Neural progenitor cell (in vitro differentiated cells): Measurements from ENCODE around the gene SPRING1. TPM values are rescaled to one million over a fixed set of nuclear protein-coding genes. Genes with fewer than 3 reads are reported as not detected.
A peak's percentile ranks its signal among the peaks of the same experiment; 100 is the strongest.

Experiments used
- DNase-seq: peaks from one replicate; pipeline ENCODE4 v3.0.0-alpha.2; 2016; ENCODE audit warnings: low spot score
- H2AFZ ChIP-seq: fragments of 200-600 bp; sonication (generic); replicated peaks from 2 replicates; pipeline ENCODE4 v1.6.1; 2016; ENCODE audit warnings: antibody characterized with exemption
- H3F3A ChIP-seq: fragments of 200-600 bp; sonication (generic); 2 replicates; pipeline ENCODE4 v1.6.1; 2016; ENCODE audit warnings: antibody characterized with exemption, low read depth
- H3K27ac ChIP-seq: fragments of 200-600 bp; sonication (generic); 2 replicates; pipeline ENCODE4 v1.5.1; 2016; ENCODE audit warnings: mild to moderate bottlenecking
- H3K27me3 ChIP-seq: fragments of 200-600 bp; sonication (generic); 2 replicates; pipeline ENCODE4 v1.6.1; 2016; ENCODE audit warnings: mild to moderate bottlenecking, moderate library complexity
- H3K36me3 ChIP-seq: fragments of 200-600 bp; sonication (generic); 2 replicates; pipeline ENCODE4 v1.5.1; 2016
- H3K4me1 ChIP-seq: fragments of 200-600 bp; sonication (generic); 2 replicates; pipeline ENCODE4 v1.6.1; 2016; ENCODE audit warnings: mixed run types
- H3K4me2 ChIP-seq: fragments of 200-600 bp; sonication (generic); 2 replicates; pipeline ENCODE4 v1.6.1; 2016
- H3K4me3 ChIP-seq: fragments of 200-600 bp; sonication (generic); 2 replicates; pipeline ENCODE4 v1.5.1; 2016
- H3K79me2 ChIP-seq: fragments of 200-600 bp; sonication (generic); 2 replicates; pipeline ENCODE4 v1.6.1; 2016; ENCODE audit warnings: low read depth
- H3K9ac ChIP-seq: fragments of 200-600 bp; sonication (generic); 2 replicates; pipeline ENCODE4 v1.6.1; 2016
- H3K9me3 ChIP-seq: fragments of 200-600 bp; sonication (generic); 2 replicates; pipeline ENCODE4 v1.5.1; 2016; ENCODE audit warnings: low read depth
- H4K20me1 ChIP-seq: fragments of 200-600 bp; sonication (generic); 2 replicates; pipeline ENCODE4 v1.6.1; 2016; ENCODE audit warnings: low read depth
- H3K27ac Mint-ChIP-seq: 3 replicates; pipeline ENCODE4 v1.8.0; 2021; ENCODE audit warnings: mixed read lengths
- H3K27me3 Mint-ChIP-seq: 2 replicates; pipeline ENCODE4 v1.8.0; 2022; ENCODE audit warnings: low read depth, mild to moderate bottlenecking, inconsistent platforms, moderate library complexity, mixed read lengths; ENCODE audit not compliant: insufficient read depth
- H3K36me3 Mint-ChIP-seq: 3 replicates; pipeline ENCODE4 v1.8.0; 2021; ENCODE audit warnings: mixed read lengths
- H3K4me1 Mint-ChIP-seq: 3 replicates; pipeline ENCODE4 v1.8.0; 2021; ENCODE audit warnings: mixed read lengths
- H3K4me3 Mint-ChIP-seq: 3 replicates; pipeline ENCODE4 v1.8.0; 2021; ENCODE audit warnings: mild to moderate bottlenecking, moderate library complexity, mixed read lengths
- H3K9me3 Mint-ChIP-seq: 3 replicates; pipeline ENCODE4 v1.8.0; 2020; ENCODE audit warnings: mixed read lengths
- CTCF ChIP-seq: fragments of 200-600 bp; sonication (generic); IDR thresholded peaks from 2 replicates; pipeline ENCODE4 v1.5.1; 2017; ENCODE audit warnings: antibody characterized with exemption, mild to moderate bottlenecking
- EZH2 ChIP-seq: fragments of 200-600 bp; sonication (generic); IDR thresholded peaks from 2 replicates; pipeline ENCODE4 v1.6.1; 2017; ENCODE audit warnings: antibody characterized with exemption, mild to moderate bottlenecking, moderate library complexity
- EZH2phosphoT487 ChIP-seq: fragments of 200-600 bp; sonication (generic); IDR thresholded peaks from 2 replicates; pipeline ENCODE4 v1.6.1; 2017; ENCODE audit warnings: antibody characterized with exemption
- total RNA-seq: library from RNA; depleted of rRNA; stranded (reverse); fragments of >200 nt; gene quantifications from 2 replicates; pipeline ENCODE4 v1.2.3, GENCODE V29; 2015; ENCODE audit warnings: low replicate concordance

Gene SPRING1
- total RNA-seq, 1 donor from 2014 or later: 40.4 TPM

- no peaks in the 10 kb centered on the region for H3K27me3 ChIP-seq
- no peak for TF ChIP-seq CTCF
- H3K79me2 ChIP-seq: peaks cover 50% of the 10 kb centered on the region
- peaks cover 13% of the 10 kb centered on the region for H3K4me1 ChIP-seq
- no peak overlapping the region for H3K27ac Mint-ChIP-seq
- no peaks in the 10 kb centered on the region for H3K36me3 ChIP-seq
- no peak overlapping the region for H2AFZ ChIP-seq
- H3K27ac ChIP-seq: no peak overlapping the region
- H3K9me3 ChIP-seq: no peaks in the 10 kb centered on the region
- DNase-seq: no peak
- peaks cover 5% of the 10 kb centered on the region for H3F3A ChIP-seq
- peaks cover 25% of the 10 kb centered on the region for H4K20me1 ChIP-seq
- H3K27me3 Mint-ChIP-seq: no peaks in the 10 kb centered on the region
- H3K9me3 Mint-ChIP-seq: no peaks in the 10 kb centered on the region
- H3K9ac ChIP-seq: no peak overlapping the region
- peaks cover 10% of the 10 kb centered on the region for H3K36me3 Mint-ChIP-seq
- H3K4me1 Mint-ChIP-seq: peaks cover 28% of the 10 kb centered on the region
- peak overlapping the region; percentile 97 for H3K4me3 Mint-ChIP-seq
- H3K4me3 ChIP-seq: peak overlapping the region; percentile 74
- peak overlapping the region; percentile 88 for H3K4me2 ChIP-seq
Observed at GRCh38 chr12:116739381-116739887, 1.6 kb upstream of the SPRING1 start.

- Mint-ChIP-seq H3K4me1 (peaks cover 26% of the 10 kb centered on the region), H3K27ac (no peak overlapping the region), H3K27me3 (no peaks in the 10 kb centered on the region), H3K36me3 (peaks cover 13% of the 10 kb centered on the region), H3K4me3 (peak overlapping the region; percentile 91), H3K9me3 (no peaks in the 10 kb centered on the region)
- peaks cover 13% of the 10 kb centered on the region for H3K4me1 ChIP-seq
- H3F3A ChIP-seq: peaks cover 5% of the 10 kb centered on the region
- no peaks in the 10 kb centered on the region for H3K27me3 ChIP-seq
- no peaks in the 10 kb centered on the region for H3K9me3 ChIP-seq
- H3K79me2 ChIP-seq: peaks cover 62% of the 10 kb centered on the region
- peak overlapping the region; percentile 63 for H2AFZ ChIP-seq
- no peak overlapping the region for H3K27ac ChIP-seq
- DNase-seq: peak; percentile 69
- H3K4me3 ChIP-seq: peak overlapping the region; percentile 74
- no peaks in the 10 kb centered on the region for H3K36me3 ChIP-seq
- H4K20me1 ChIP-seq: peaks cover 25% of the 10 kb centered on the region
- TF ChIP-seq EZH2: peak; percentile 11
- TF ChIP-seq EZH2phosphoT487: no peak
- peak overlapping the region; percentile 57 for H3K9ac ChIP-seq
- peak overlapping the region; percentile 95 for H3K4me2 ChIP-seq
Observed at GRCh38 chr12:116736962-116737773, 701 bp downstream of the SPRING1 start.

- H3K4me1 ChIP-seq: peaks cover 13% of the 10 kb centered on the region
- peaks cover 10% of the 10 kb centered on the region for H3K36me3 Mint-ChIP-seq
- H3K4me3 ChIP-seq: peak overlapping the region; percentile 74
- H3K4me2 ChIP-seq: peak overlapping the region; percentile 95
- H3K27me3 Mint-ChIP-seq: no peaks in the 10 kb centered on the region
- H3K4me1 Mint-ChIP-seq: peaks cover 24% of the 10 kb centered on the region
- DNase-seq: no peak
- peaks cover 5% of the 10 kb centered on the region for H3F3A ChIP-seq
- no peak overlapping the region for H3K27ac ChIP-seq
- H3K36me3 ChIP-seq: no peaks in the 10 kb centered on the region
- peaks cover 73% of the 10 kb centered on the region for H3K79me2 ChIP-seq
- peaks cover 25% of the 10 kb centered on the region for H4K20me1 ChIP-seq
- H3K4me3 Mint-ChIP-seq: peak overlapping the region; percentile 91
- no peaks in the 10 kb centered on the region for H3K27me3 ChIP-seq
- no peak for TF ChIP-seq CTCF
- no peak for TF ChIP-seq EZH2phosphoT487
- no peak for TF ChIP-seq EZH2
- no peak overlapping the region for H3K9ac ChIP-seq
- H3K27ac Mint-ChIP-seq: no peak overlapping the region
- no peak overlapping the region for H2AFZ ChIP-seq
- H3K9me3 ChIP-seq: no peaks in the 10 kb centered on the region
- H3K9me3 Mint-ChIP-seq: no peaks in the 10 kb centered on the region
Observed at GRCh38 chr12:116735951-116736599, 1.8 kb downstream of the SPRING1 start.
